HG03520 (cell line): ENCODE measurements around the gene C1QTNF4.
A peak's percentile ranks its signal among the peaks of the same experiment; 100 is the strongest.
"Not testable (repeated sequence)": the region's sequence is repeated elsewhere in the genome, so short reads cannot be mapped to it uniquely, and the experiment has no call there.

Experiments
- ATAC-seq: cut with Tn5 transposase; IDR thresholded peaks from one replicate; pipeline ENCODE4 v1.9.1; 2021; ENCODE audit warnings: mild to moderate bottlenecking, moderate library complexity; ENCODE audit not compliant: unreplicated experiment

C1QTNF4 gene

DNA sequence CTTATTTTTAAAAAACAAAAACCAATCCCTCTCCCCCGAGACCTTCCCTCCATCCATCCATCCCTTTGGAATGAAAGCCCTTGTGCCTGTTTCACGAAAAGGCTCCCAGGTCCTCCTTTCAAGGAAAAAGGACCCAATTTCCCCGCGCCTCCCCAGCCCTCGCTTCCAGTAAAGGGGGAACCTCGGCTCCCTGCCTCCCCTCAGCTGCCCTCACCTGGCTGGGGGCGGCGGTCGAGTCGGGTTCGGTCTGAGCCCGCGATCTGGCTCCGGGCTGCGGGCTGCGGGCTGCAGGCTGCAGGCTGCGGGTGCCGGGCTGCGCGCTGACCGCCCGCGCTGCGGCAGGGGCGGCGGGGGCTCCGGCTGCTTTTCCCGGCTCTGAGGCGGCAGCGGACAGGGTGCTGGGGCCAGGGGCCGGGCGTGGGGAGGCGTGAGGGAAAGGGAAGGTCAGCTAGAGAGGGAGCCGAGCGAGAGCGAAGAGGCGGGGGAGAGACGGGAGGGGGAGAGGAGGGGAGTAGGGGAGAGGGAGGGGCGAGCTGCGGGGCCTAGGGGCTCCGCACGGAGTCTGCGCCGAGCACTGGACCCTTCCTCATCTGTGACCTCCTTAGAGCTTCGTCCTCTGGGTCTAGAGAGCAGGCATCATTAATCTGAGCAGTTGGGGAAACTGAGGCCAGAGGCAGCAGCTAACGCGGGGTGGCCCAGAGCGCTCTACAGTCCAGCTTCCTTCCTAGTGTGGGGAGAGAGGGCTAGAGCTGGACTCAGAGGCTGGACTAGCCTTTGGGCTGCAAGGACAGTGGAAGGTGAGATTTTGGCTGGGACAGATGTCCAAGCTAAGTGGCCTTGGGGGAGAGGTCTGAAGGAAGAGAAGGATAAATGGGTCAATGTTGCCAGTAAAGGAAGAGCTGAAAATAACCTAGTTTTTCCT, at the start of gene C1QTNF4:
Gene C1QTNF4 (minus strand): TSS at position 478 of the 922 bp plus-strand sequence. CDS start 3,601 bp downstream, outside the sequence.
- no peak for ATAC-seq

DNA sequence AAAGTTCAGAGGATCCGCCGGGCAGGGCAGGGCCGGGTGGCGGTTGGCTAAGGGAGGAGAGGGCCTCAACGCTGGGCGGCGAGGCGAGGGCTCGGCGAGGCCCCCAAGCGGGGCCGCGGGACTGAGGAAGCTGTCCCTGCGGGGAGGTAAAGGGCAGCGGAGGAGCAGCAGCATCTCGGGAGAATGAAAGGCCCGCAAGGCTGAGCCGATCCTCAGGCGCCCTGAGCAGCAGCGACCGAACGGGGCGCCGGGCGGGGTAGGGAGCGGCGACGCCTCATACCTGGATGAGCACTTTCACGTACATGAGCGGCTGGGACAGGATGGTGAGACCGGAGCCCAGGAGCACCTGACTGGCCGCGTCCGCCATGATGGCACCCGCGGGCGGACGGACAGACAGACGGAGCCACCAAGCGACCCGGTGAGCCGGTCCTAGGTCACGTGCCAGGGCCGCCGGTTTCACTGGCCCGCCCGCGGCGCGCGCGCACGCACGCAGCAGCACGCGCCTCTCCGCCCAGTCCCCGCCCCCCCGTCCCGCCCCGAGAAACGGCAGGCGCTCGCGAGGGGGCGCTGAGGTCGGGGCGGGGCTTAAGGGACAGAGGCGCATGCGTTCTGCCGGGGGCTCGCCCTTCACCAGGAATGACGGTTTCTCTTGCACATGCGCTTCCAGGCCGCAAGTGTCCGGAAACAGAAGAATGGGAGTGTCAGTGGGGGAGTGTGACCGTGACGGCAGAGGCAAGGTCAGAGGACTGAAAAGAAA, 48.1 kb upstream of the C1QTNF4 start, which contains the start of gene MTCH2:
Gene MTCH2 (minus strand): TSS at position 461 of the 757 bp plus-strand sequence. CDS start 94 bp downstream, at position 367.
- peak; percentile 89 for ATAC-seq

DNA sequence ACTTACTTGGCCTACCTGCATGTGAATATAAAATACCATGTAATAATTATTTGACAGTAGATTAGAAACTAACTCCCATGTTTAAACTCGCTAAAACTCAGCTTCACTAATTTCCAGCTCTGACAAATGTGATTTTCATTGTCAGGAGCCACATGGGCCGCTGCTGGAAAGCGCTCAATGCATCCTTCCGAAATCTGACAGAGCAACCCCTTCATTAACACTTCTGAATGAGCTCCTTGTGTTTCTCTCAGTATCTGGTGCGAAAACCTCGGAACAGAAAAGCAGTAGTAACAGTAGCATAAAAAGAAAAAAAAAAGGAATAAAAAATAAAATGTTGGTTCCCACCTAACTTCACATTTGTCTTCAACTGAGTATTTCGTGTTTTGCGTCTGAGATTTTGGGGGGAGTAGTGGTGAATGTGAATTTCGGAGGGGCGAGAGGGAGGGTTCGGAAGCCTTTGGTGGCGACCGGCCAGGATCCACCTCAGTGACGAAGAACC, 47.4 kb upstream of the C1QTNF4 start:
- no peak for ATAC-seq

DNA sequence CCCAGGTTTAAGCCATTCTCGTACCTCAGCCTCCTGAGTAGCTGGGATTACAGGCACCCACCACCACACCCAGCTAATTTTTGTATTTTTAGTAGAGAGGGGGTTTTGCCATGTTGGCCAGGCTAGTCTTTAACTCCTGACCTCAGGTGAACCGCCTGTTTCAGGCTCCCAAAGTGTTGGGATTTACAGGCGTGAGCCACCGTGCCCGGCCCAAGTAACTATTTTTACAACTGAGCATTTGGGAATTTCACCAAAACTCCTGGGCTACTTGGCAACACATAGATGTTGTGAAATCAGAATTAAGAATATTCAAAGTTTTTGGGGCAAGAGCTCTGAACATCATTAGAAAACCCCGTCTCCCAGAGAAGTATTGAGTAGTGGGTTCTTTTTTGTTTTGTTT, 46.3 kb upstream of the C1QTNF4 start:
- not testable (repeated sequence) for ATAC-seq

DNA sequence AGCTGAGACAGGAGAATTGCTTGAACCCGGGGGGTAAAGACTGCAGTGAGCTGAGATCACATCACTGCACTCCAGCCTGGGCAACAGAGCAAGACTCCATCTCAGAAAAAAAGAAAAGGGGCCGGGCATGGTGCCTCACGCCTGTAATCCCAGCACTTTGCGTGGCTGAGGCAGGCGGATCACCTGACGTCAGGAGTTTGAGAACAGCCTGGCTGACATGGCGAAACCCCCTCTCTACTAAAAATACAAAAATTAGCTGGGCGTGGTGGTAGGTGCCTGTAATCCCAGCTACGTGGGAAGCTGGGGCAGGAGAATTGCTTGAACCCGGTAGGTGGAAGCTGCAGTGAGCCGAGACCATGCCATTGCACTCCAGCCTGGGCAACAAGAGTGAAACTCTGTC, 42.1 kb upstream of the C1QTNF4 start:
- not testable (repeated sequence) for ATAC-seq

DNA sequence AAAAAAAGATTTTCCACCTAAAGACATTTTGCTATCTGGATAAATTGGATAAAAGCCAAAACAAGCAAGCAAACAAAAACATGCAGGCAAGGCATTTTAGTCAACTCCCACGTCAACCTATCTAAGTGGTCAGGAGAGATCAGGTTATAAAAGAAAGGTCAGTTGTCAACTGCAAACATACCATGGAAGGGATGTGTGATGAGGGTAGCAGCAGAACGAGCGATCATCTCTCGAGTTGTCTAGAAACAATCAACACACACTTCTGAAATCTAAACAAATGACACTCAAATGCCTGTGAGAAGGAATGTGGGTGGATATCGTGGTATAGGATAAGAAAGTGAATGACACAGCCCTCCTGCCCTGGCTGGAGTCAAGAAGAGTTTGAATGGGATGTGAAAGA, 37.3 kb upstream of the C1QTNF4 start:
- no peak for ATAC-seq

DNA sequence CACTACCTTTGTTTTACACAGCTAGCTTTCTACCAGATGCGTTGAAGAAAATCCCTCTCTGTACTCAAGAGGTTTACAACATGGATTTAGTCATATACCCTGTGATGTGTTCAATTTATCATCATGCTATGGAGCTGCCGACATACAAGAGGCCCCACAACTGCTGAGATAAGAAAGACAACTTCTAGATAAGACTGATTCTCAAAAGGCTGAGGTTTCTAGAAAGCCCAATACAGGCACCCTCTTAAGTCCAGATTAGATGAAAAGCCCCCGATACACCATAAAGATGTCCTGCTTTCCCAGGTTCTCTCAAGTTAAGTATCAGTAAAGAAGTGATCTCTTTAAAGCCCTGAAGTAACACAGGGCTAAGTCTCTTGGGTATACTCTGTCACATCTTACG, 33.8 kb upstream of the C1QTNF4 start:
- ATAC-seq = no peak

DNA sequence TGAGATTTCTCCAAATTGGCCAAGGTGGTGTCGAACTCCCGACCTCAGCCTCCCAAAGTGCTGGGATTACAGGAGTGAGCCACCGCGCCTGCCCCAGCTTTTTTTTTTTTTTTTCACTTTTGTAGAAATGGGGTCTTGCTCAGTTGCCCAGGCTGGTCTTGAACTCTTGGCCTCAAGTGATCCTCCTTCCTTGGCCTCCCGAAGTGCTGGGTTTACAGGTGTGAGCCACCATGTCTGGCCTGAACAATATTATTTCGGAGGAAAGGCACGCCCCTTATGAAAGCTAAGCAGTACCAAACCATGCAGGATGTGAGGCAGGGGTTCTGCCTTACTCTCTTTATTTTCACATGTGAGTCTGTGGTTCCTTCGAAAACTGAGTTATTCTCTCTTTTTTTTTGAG, 32.0 kb upstream of the C1QTNF4 start:
- ATAC-seq = no peak

DNA sequence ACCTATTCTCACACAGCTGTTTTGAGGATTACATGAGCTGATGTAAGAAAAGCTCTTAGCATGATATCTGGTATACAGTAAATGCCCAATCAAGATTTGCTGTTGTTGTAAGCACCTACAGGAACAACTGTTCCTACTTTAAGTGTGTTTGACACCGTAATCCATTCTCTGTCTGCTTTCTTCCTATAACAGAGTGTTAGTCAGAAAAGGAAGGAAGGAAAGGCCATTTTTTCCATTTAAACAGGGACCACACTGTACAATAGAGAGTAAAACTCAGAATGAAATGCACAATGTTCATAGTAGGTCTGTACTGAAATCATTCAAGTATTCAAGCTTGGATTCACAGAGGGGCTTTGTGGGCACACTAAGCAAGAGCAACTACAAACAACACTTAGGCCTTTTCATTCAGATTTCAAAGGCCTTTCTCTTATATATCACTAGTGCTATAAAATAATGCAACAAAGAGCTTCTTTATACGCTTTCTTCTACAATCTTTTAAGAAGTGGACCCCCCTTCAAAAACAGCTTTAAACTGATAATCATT, 26.7 kb upstream of the C1QTNF4 start:
- no peak for ATAC-seq

DNA sequence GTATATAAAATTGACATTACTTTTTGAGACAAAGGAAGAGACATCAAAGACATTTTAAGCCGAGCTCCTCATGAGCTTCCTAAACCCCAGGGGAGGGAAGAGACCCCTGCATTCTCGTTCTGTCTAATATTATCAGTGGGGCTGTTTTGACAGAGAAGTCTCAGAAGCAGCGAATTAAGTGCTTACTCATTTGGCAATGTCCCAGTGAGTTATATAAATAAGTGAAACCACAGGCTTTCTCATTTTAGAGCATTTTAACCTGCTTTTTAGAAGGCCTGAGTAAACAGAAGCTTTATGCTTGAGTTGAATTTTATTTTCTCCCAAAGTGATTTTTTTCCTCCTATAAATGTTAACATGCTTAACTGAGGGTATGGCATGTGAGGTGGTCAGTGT, 23.2 kb upstream of the C1QTNF4 start:
- no peak for ATAC-seq

DNA sequence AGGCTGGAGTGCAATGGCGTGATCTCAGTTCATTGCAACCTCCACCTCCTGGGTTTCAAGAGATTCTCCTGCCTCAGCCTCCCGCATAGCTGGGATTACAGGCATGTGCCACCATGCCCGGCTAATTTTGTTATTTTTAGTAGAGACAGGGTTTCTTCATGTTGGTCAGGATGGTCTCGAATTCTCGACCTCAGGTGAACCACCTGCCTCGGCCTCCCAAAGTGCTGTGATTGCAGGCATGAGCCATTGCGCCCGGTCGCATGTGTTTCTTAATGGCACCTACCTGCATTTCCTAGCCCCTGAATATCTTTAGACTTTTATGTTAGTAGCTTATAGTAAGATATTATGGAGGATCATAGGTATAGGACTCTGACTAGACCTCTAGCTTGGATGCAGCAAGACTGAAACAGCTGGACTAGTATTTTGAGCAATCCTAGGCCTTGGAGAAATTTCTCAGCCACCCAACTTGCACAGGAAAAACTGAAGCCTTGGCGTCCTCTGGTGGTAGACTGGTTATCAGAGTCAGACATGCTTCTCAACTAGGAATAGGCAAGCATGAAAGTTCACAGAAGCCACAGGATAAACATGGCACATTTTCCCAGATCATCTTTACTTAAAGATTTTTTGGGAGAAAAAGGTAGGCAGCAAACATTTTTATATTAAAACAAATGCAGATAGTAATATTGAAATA, 22.7 kb upstream of the C1QTNF4 start:
- ATAC-seq = no peak

DNA sequence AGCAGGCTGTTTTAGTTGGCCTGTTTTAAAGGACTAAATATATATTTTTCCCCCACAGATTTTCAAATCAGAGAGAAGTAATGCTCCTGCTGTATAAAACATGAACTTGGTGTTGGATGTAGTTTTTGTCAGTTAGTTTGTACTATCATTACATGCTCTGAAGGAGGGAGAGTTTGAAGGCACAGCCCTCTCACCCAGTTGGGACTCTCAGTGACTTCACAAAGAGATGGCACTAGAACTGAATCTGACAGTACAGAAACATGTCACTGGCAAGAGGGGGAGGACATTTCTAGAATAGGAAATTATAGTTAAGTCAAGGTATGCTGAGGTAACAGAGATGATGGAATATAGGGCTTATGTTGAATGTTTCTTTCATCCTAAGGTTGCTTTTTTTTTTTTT, 21.0 kb upstream of the C1QTNF4 start:
- ATAC-seq = no peak

DNA sequence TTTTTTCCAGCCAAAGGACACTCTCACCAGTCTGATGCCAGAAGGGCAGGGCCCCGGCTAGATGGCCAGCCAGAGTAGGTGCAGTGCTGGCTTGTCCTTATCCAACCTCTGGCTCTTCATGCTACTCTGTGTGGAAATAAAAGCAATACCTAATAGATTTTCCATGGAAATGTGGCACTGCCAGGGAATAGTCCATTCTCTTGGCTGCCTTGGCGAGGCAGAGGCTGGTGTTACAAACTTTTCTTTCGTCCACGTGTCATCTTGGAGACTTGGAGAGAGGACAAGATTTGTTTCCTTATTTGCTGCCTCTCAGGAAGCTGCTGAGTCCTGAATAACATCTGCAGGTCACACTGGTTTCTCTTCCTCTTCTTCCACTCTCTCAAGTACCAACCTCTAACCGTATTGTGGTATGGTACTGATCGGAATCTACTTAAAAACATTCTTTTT, 17.2 kb upstream of the C1QTNF4 start:
- ATAC-seq = peak; percentile 68

DNA sequence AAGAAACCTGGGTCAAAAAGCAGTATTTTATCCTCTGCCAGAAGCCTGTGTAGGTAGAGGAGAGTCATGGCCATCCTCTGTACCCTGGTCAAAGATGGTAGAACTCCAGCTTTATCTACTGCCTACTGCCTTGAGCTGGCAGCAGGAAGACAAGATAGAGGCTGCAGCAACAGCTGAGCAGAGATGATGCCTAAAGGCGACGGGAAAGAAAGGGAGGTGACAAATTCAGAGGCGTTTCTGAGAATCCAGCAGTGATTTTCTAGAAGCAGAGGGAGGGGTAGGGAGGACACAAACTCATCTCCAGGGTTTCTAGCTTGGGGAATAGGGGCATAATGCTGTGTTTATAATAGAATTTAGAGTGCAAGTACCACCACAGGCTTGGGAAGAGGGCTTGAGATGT, 15.5 kb upstream of the C1QTNF4 start:
- no peak for ATAC-seq

DNA sequence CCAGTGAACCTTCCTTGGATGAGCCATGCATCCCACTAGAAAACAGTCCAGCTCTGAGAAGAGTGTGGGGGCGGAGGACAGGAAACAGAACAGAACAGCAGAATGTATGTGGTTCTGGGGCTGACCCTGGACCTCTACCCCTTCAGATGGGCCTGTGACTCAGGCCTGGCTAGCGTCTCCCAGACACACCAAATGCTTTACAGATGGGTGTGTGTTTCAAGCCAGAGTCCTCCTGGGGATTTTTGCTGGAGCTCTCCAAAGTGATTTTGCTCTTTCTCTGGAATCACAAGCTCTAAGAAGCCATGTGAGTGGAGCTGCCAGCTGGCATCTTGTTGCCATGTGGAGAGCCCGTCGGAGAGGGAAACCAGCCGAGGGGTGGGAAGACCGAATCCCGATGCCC, 13.2 kb upstream of the C1QTNF4 start:
- ATAC-seq = no peak

DNA sequence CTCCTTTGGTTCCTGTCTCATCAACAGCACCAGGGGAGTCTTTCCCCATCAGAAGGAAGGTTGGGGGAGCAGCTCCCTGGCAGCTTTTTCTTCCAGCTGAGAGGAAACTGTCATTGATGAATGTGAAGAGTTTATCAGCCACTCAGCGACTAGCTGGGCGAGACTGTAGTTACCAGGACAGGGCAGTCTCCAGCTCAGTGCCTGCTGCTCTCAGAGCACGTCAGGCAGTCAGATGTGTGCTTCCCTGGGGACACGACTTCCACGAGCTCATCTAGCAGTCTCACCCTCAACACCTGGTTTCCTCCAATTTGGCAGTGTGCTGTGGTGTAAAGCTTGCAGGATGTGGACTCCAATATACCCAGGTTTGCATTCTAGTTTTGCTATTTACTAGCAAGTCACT, 12.5 kb upstream of the C1QTNF4 start:
- no peak for ATAC-seq

DNA sequence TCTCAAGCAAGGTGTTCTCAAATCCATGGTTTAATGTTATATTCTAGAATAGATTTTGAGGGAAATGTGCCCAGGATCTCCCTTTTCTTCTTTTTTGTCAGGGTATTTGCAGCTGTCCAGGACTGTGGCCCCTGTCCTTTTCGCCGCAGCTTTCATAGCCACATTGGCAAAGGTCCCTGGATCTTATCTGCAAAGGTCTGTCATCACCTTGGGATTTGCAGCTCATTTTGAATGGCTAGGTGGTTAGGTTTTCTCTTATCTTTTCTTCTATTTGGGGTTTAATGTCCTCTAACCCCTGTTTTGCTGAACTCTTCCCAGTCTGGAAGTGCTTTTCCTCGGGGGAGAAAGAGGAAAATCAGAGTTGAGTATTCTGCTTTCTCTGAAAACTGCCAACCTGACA, 11.7 kb upstream of the C1QTNF4 start:
- no peak for ATAC-seq

DNA sequence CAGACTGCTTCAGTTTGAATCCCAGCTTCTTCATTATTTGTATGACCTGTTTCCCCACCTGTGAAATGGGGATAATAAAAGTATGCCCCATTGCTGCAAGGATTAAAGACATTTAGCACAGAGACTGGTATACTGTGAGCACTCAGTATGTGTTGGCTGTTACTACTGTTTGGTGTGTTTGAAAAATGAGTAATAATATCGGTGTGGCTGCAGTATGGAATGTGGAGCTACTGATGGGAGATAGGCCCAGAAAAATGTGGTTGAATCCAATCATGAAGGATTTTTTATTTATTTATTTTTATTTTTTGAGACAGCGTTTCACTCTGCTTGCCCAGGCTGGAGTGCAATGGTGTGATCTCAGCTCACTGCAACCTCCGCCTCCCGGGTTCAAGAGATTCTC, 9.1 kb upstream of the C1QTNF4 start:
- no peak for ATAC-seq

DNA sequence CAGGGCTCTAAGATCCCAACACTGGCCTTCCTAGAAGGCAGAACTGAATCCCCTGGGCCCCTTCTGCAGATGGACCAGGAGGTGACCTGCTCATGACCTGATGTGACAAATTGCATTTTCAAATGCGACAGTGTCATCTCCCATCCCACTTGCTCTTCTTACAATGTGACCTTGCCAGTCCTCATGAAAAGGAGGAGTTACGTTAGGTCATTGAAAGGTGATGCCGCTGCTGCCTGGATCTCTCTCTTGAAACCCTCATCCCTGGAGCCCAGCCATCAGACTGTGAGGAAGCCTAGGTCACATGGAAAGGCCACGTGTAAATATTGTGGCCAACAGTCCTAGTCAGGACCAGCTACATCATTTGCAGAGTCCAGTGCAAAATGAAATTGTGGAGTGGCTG, 5.7 kb upstream of the C1QTNF4 start:
- ATAC-seq = no peak

DNA sequence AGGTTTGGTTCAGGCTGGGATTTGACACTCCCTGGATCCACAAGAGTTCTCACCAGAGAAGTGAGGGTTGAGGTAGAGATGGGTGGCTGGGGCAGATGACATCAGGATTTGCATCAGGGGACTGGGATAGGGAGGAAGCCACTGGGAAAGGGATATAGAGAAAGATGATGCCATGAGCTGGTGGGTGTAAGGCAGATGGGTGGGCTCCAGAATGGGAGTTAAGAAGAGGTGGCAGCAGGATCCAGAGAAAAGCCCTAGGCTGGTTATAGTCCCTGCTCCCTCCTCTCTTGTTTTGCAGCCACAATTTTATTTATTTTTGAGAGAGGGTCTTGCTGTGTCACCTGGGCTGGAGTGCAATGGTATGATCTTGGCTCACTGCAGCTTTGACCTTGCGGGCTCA, 1.8 kb upstream of the C1QTNF4 start:
- no peak for ATAC-seq

DNA sequence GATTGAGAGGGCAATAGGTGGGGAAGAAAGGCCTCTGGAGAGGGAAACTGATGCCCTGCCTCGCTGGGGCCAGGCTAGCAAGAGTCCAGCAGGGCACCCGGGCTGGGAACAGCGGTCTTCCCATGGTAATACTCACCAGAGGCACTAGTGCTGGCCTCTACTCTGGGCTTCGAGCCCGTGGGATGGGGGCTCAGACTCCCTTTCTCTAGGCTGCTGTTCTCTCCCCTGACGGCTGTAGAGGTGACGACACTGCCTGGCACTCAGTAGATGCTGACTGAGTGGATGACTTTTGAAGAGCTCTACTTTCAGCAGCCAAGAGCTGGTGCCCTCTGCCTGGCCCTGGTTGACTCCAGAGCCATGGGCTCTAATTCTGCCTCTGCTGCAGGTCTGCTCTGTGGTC, 818 bp upstream of the C1QTNF4 start:
- no peak for ATAC-seq
